NCI-H1105 (cell line): ENCODE data around the gene TPM2.

Source experiments
- DNase-seq: peaks from one replicate; lab custom pipeline; 2025; lab: John Stamatoyannopoulos, UW

Gene TPM2

DNA sequence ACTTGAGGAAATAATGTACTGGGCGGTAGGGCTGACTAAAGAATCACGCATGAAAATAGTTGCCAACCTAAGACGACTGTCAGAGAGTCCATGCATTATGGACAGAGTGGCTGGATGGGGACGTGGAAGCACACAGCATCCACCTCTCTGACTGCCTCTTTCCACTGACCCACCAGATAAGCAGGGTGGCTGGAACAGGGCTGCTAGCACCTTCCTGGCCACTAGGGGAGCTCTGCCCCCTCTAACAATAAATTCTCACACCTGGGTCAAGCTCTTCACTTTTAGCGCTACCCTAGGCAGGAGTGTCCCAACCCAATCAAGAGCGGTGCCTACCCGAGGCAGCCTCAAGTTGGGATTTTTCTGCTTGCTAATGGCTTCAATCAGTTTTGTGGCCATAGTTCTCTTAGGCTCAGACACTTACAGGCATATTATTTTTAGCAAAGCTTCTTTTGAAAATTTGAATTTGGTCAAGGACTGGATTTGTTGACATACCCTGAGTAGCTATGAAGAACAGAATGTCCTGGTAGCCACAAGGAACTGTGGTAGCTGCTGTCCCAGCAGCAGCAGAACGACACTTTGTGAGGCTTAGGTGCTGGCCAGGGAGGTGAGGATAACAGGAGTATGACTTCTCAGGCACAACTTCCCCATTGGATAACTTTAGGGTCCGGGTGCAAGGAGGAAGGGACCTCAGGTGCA is 6.9 kb upstream of the TPM2 start:
- DNase-seq: peak; percentile 19

DNA sequence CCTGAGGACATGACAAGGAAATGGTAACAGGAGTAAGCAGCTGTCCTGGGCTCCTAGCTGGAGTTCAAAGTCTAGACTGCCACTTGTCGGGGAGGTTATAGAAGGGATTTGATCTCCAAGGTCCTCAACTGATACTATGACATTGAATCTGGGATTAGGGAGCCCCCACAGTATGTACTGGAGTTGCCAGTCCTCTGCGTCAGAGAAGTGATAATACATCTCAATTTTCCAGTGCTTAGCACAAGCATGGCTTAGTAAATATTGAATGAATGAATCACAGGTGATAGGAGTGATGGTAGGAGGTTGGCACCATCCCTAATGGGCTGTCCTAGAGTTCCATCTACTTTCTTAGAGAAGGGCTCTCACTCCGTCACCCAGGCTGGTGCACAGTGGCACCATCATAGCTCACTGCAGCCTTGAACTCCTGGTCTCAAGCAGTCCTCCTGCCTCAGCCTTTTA is 6.2 kb upstream of the TPM2 start:
- DNase-seq: no peak

DNA sequence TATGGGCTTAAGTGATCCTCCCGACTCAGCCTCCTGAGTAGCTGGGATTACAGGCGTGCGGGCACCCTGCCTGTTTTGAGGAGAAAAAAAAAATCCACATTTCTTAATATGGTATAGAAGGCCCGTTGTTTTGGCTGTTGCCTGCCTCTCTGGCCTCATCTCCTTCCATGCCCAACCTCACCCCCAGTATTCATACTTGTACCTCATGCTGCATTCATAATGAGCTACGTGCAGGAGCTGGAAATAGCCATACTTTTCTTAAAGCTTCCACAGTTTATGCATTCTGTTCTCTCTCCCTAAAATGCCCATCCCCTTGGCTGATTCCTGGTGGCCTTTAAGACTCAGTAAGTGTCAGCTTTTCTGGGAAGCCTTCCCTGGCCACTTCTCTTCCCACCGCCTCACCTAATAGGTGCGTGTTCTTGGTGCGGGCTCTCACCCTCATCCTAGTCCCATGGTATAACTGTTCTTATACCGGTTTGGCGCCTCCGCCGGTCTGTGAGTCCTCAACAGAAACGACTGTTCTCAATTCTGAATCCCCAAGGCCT is 2.1 kb upstream of the TPM2 start:
- DNase-seq: no peak

DNA sequence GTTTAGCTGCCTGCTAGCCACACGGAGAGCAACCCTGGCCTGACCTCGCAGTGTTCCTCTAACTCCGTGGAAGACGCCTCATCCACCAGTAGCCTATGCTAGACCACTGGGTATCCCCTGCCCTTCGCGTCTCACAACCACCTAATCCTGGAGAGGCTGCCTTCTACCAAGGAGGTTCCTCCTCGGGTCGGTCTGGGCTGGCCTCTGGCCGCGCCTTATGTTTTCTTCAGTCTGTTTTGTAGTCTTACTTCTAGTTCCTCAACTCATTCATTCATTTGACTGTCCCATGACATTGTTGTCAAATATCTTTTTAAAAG is 1.6 kb upstream of the TPM2 start:
- no peak for DNase-seq

DNA sequence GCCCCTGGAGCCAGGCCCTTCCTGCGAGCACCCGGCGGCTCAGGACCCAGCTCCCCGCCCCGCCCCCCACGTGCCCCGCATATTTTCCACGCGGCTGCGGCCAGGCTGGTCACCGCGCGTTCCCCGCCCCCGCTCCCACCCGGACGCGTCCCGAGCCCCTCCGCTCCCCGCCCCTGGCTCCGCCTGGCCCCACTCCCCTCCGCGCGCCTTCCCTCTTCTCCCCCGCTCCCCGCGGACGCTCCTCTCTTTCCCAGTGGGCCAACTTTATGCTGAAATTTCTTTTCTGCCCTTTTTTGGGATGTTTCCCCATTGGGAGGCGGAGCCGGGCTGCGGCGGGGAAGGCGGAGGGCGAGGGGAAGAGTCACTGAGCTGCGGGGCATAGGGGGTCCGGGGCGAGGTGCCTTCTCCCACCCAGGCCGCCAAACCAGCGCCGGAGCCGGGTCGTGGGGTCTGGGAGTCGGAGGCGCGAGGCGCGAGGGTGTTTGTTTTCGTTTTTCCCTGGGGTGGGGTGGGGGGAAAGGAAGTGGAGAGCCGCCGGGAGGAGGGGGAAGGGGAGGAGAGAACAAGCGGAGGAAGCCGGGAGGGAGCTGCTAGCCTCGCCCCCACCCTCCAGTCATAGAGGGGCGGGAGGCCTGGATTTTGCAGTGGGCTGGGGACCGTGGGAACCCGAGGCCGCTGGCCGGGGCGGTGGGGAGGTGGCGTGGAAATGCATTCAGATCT is 1.0 kb upstream of the TPM2 start:
- DNase-seq: no peak

DNA sequence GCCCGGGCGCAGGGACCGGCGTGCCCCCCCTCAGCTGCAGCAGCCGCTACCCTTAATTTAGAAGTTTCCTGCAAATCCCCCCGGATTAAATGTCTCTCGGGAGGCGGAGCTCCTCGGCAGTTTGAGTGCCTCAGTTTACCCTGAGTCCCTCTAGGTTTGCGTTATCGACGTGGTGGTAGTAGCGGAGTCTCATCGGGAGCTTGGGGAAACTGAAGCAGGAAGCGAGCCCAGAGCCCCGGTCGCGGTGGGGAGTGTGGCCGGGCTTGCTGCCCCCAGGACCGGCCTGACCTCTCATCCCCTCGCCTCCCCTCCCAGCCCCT is 529 bp upstream of the TPM2 start:
- DNase-seq: no peak

DNA sequence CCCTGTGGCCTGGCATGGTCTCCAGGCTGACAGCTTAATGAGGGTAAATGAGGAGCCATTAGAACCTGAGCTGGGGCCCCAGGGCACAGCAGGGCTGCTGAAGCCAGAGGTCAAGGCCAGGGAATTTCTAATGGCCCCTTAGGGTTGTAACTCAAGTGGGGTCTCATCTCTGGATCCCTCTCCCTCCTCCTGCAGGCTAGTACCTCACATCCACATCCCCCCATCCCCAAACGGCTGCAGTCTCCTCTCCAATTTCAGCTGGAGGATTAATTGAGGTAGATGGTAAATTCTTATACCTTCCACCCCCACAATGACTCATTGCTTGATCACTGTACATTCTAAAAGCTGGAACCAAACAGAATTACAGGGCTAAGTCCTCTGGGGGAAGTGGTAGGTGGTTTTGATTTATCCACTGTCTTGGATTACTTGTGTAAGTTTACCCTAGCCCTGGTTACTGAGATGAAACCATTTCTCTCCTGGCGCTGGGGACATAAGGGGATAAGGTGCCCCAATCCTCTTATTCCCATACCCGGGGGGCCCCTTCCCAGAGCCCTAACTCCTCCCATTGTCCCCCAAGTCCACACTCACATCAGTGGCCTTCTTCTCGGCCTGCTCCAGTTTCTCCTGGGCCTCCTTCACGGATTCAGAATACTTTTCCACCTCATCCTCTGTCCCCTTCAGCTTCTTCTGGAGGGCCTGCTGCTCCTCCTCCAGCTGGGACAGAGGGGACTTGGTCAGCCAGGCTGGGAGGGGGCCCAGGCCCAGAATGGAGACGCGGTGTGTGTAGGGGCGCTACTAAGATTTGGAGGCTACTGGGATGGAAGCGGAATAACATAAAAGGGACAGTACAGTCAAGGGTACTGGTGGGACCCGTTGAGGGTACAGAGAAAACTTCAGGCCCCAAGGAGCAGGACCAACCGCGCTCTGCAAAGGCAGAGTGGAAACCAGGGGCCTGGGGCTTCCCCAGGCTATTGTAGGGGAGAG is 875 bp downstream of the TPM2 start:
- no peak for DNase-seq

DNA sequence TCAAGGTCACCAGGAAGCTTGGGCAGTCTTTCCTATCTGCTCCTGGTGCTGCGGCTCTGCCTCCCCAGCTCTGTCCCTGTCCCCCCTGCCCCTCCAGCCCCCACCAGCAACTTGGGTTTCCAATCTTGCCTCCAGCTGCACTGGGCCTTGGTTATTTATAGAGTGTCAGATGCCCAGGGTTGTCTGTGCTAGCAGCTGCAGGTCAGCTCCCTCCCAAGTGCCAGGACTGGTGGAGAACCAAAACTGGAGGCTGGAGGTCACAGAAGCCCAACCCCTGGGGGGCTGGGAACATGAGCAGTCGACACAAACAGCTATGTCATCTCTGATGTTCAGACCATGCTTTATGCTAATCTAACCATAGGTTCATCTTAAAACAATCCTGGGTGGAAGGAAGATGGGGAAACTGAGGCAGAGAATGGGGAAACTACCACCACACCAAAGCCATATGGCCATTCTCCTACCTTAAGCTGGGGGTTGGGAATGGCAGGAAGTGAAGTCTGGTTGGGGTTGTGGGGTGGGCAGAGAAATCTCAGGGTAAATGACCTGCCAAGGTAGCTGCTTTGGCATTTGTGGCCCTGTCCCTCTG is 1.7 kb downstream of the TPM2 start:
- DNase-seq: no peak

DNA sequence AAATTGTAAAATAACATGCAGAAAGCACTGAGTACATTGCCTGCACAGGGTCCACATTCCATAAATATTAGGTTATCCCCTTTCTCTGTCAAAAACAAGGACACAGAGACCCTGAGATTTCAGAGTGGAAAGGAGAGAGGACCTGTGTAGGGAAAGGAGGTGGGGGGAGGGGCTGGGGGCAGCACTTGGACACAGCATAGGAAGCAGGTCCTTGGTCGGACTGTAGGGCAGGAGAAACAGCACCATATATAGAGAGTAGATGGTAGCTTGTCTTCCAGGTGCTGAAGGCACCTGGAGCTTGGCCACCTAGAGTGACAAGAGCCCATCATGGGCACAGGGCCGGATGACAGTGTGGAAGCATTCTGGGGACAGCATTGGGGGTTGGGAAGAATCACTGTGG is 2.4 kb downstream of the TPM2 start:
- no peak for DNase-seq

DNA sequence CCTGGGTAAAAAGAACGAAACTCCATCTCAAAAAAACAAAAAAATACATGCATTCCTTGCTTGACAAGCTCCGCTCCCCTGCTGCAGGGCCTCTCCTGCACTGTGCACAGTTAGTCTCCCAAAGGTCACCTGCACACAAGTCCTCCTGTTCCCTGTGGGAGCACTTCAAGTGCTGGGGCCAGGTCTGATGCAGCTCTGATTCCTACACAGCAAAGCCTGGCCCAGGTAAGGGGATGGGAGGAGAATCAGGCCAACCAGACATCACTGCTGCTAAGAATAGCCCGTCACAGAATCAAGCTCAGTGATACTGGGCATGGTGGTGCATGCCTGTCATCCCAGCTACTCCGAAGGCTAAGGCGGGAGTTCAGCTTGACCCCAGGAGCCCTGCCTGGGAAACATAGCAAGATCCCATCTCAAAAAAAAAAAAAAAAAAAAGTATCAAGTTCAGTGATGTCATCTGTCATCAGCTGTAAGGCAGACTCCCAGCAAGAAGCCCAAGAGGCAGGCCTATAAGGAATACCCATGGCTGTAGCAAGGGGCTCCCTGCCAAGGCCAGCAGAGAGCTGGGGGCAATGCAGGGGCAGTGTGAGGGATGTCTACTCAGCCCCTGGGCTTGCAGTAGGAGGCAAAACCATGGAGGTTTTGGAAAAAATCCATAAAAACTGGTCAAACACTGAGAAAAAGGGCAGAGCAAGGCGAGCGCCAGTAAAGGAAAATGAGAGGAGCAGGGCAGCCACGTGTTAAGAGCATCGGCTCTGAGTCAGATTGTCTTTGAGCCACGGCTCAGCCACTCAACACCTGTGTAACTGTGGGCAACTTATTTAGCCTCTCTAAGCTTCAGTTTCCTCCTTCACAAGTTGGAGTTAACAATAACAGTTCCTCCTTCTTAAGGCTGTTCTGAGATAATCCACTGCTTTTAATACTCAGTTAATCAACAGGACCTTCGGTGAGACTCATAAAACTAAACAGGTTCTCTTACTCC is 3.2 kb downstream of the TPM2 start:
- no peak for DNase-seq

DNA sequence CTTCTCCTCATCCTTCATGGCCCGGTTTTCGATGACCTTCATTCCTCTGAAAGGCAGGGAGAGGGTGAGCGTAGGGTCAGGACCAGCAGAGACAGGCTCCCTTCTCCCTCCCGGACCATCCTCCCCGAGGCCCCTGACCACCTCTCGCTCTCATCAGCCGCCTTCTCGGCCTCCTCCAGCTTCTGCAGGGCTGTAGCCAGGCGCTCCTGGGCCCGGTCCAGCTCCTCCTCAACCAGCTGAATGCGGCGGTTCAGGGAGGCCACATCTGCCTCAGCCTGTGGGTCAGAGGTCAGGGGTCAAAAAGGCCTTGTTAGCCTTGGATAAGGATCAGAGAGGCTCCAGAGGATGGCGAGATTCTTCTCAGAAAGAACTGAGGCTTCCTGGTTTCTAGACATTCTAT is 4.2 kb downstream of the TPM2 start:
- DNase-seq: no peak

DNA sequence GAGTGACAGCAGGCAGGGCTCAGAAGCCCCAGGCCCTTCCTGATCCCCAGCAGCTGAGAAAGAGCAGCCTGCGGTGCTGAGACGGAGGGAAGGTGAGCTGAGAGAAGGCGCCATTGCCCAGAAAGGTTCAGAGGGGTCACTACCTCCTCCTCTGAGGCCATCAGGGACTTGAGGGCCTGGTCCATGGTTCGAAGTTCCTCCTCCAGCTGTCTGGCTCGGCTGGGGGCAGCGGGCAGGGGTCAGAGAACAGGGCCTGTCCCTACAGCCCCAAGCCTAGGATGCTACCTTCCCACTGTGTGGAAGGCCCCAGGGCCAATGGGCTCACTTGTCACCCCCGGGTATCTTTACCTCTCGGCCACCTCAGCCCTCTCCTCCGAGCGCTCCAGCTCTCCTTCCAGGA is 4.8 kb downstream of the TPM2 start:
- DNase-seq: no peak

DNA sequence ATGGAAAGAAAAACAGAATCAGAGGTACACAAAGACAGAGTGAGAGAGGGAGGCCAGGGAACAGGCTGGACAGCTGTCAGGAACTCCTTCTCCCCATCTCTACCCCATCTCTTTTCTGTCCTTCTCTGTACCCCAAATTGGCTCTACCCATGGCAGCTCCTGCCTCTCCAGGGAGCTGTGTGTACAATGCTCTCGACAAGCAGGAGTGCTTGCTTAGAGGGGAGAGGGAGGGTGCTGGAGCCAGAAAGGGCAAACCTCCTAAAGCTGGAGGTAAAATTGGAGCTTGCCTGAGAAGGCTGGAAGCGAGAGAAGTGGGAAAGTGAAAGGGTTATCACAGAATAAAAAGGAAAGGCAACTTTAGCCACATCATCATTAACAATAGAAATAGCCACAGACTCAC is 6.4 kb downstream of the TPM2 start:
- no peak for DNase-seq

DNA sequence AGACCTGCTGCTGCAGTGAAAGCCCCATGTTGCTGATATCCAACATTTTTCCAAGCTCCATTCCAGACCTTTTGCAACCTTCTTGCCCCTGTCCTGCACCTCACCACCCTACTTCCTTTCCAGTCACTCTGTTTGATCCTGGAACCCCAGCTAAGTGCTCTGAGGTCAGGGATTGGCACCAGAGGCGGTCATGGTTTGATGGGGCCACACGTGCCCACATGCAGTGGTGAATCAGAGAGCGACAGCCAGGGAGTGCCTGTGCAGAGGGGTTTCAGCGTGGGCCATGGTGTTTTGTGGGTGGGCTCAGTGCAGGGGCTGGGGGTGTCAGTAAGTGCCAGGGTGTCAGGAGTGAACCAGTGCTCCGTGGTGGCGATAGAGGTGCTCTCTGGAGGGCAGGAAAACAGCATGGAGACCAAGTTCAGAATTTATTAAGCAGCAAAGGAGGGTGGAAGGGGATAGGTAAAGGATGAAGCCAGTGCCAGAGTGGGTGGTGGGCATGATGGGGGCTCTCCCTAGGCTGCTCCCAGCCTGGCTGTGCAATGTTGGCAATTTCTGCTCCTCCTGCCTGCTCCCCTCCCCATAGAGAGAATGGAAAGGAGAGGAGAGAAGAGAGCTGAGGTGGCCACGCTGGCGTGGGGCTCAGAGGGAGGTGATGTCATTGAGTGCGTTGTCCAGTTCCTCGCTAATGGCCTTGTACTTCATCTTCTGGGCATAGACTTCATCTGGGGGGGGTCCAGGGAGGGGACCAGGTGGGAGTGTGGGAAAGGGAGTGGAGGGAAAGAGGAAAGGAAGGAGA is 7.0 kb downstream of the TPM2 start:
- no peak for DNase-seq

DNA sequence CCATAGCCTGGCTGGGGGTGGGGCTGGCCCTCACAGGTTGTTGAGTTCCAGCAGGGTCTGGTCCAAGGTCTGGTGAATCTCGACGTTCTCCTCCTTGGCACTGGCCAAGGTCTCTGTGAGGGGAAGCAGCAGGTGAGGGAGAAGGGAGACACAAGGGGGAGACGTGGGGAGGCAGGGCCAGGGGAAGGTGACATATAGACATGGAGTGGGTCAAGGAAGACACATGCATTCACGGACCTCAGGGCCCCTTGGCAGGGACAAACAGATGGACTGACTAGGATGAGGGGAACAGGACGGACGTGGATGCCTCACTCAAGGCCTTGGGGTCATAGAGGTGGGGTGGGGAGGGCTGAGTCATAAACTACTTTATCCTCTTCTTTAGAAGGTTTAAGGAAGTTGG is 7.7 kb downstream of the TPM2 start:
- DNase-seq: no peak

DNA sequence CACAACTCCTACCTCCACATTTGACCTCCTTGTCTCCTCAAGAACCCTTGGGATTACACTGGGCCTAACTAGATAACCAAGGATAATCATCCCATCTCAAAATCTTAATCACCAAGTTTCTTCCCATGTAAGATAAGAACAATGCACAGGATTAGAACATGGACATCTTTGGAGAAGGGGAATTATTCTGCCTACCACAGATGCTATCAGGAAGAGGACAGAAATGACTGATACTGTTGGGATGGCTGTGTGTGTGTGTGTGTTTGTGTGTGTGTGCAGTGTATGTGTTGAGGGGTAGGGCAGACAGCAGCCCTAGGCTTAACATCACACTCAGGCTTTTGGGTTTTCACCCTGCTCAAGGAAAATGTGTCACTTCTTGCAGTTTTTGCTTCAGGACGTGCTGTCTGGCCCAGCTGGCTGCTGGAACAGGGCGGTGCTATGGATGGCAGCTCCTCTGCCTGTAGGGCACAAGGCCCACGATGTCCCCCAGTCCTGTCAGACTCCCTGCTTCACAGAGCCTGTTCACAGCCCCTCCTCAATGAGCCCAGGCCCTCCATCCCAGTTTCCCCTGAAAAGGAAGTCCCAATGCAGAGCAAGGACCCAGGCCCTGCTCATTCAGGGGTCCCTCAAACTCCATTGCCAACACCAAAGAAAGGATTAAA is 8.3 kb downstream of the TPM2 start:
- no peak for DNase-seq

DNA sequence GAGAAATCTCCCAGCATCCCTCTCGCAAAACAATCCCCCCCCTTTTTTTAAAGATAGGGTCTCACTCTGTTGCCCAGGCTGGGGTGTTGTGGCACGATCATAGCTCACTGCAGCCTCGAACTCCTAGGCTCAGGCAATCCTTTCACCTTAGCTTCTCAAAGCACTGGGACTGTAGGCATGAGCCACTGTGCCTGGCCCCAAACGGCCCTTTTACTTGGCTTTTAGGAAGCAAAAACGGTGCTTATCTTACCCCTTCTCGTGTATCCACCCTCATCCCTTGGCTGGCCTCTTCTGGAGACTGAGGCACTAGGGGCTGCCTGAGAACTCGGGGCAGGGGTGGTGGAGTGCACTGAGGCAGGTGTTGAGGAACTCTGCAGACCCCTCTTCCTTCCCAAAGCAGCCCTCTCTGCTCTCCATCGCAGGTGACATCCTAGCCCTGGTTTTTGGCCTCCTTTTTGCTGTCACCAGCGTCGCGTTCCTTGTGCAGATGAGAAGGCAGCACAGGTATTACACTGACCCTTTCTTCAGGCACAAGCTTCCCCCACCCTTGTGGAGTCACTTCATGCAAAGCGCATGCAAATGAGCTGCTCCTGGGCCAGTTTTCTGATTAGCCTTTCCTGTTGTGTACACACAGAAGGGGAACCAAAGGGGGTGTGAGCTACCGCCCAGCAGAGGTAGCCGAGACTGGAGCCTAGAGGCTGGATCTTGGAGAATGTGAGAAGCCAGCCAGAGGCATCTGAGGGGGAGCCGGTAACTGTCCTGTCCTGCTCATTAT is 9.2 kb downstream of the TPM2 start:
- no peak for DNase-seq

DNA sequence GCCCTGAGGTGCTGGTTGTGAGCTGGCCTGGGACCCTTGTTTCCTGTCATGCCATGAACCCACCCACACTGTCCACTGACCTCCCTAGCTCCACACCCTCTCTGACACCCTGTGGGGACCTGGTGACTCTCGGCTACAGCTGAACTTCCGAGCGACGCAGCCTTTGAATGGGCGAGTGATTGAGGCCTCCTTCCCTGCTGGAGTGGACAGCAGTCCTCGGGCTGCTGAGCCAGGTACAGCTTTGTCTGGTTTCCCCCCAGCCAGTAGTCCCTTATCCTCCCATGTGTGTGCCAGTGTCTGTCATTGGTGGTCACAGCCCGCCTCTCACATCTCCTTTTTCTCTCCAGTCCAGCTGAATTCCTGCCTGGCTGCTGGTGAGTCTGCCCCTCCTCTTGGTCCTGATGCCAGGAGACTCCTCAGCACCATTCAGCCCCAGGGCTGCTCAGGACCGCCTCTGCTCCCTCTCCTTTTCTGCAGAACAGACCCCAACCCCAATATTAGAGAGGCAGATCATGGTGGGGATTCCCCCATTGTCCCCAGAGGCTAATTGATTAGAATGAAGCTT is 9.9 kb downstream of the TPM2 start:
- no peak for DNase-seq

DNA sequence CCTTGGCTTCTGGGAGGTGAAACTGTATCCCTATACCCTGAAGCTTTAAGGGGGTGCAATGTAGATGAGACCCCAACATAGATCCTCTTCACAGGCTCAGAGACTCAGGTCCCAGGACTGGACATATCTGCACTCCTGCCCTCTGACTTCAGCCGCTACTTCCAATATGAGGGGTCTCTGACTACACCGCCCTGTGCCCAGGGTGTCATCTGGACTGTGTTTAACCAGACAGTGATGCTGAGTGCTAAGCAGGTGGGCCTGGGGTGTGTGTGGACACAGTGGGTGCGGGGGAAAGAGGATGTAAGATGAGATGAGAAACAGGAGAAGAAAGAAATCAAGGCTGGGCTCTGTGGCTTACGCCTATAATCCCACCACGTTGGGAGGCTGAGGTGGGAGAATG is 10.6 kb downstream of the TPM2 start:
- DNase-seq: no peak
